ENCODE data around the gene SLC39A7. TPM values are rescaled to one million over a fixed set of nuclear protein-coding genes. Genes with fewer than 3 reads are reported as not detected.

SLC39A7 gene
- polyA plus RNA-seq, 2 of the 4 experiments (the other 2 are of a cell fraction): 59.0 to 122 TPM

GRCh38 chr6:33151050-33151449 is 49.6 kb upstream of the SLC39A7 start:
- Histone ChIP-seq H3K27ac (no peak overlapping the region), H3K9me3 (no peaks in the 10 kb centered on the region), H3K4me3 (no peak overlapping the region), H3K4me2 (no peak overlapping the region), H3K4me1 (no peaks in the 10 kb centered on the region)
- CTCF ChIA-PET: interaction anchor here (0.8 to 5.3 kb wide), 8 partner anchors 9 to 265 kb away, joined by 3 to 39 read pairs (median 8); no protein-coding TSS in a partner anchor
- ATAC-seq (no peak), FAIRE-seq (no peak), DNase-seq (ENCODE audit: low read depth in 1 of 2, low spot score in 1 of 2) (no peak)
- 16% methylated on average over 1 of the region's 1 CpG for WGBS (ENCODE audit: missing lambda C conversion rate)
- TF ChIP-seq ZFP36 (IDR thresholded peaks at IDR 0.05; ENCODE audit: borderline replicate concordance, partially characterized antibody) (no peak), POLR2AphosphoS2 (conservative IDR thresholded peaks at IDR 0.05; ENCODE audit: low read length) (no peak), HOXB5 (CRISPR knock-in tag; IDR thresholded peaks at IDR 0.05) (no peak), ESRRA (IDR thresholded peaks at IDR 0.05; ENCODE audit: borderline replicate concordance, low read length) (no peak), JUN (IDR thresholded peaks at IDR 0.05) (no peak), KDM1A (IDR thresholded peaks at IDR 0.05; ENCODE audit: low read depth) (no peak), KDM5A (IDR thresholded peaks at IDR 0.05) (no peak)
- TF ChIP-seq, protein P1, sequence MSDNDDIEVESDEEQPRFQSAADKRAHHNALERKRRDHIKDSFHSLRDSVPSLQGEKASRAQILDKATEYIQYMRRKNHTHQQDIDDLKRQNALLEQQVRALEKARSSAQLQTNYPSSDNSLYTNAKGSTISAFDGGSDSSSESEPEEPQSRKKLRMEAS (IDR thresholded peaks at IDR 0.05): no peak
- POLR2A ChIA-PET: no interaction called here

GRCh38 chr6:33154349-33154748 is 46.3 kb upstream of the SLC39A7 start:
- ATAC-seq (no peak), DNase-seq (ENCODE audit: low read depth in 1 of 2, low spot score in 1 of 2) (no peak), FAIRE-seq (no peak)
- ChIA-PET POLR2A (no interaction called here), CTCF (interaction anchor here (0.8 to 1.7 kb wide), 6 partner anchors 18 to 169 kb away, joined by 3 to 9 read pairs (median 4); no protein-coding TSS in a partner anchor)
- Histone ChIP-seq H3K4me1 (no peaks in the 10 kb centered on the region), H3K27ac (no peak overlapping the region), H3K4me3 (no peak overlapping the region), H3K4me2 (no peak overlapping the region), H3K9me3 (no peaks in the 10 kb centered on the region)
- WGBS (ENCODE audit: missing lambda C conversion rate): 44% methylated on average over 4 of the region's 4 CpGs
- no peak for TF ChIP-seq JUN (IDR thresholded peaks at IDR 0.05)
- TF ChIP-seq, protein P1 (IDR thresholded peaks at IDR 0.05): no peak
- no peak for TF ChIP-seq PHF8 (IDR thresholded peaks at IDR 0.05; ENCODE audit: borderline replicate concordance, low read depth)
- TF ChIP-seq CHD4 (IDR thresholded peaks at IDR 0.05; ENCODE audit: borderline replicate concordance): no peak
- TF ChIP-seq ZSCAN20 (CRISPR knock-in tag; IDR thresholded peaks at IDR 0.05): no peak
- no peak for TF ChIP-seq KDM1A (IDR thresholded peaks at IDR 0.05; ENCODE audit: low read depth)
- no peak for TF ChIP-seq E2F6 (IDR thresholded peaks at IDR 0.05; ENCODE audit: borderline replicate concordance, low read depth)
- no peak for TF ChIP-seq RCOR1 (IDR thresholded peaks at IDR 0.05; ENCODE audit: low read depth, low read length)

DNA sequence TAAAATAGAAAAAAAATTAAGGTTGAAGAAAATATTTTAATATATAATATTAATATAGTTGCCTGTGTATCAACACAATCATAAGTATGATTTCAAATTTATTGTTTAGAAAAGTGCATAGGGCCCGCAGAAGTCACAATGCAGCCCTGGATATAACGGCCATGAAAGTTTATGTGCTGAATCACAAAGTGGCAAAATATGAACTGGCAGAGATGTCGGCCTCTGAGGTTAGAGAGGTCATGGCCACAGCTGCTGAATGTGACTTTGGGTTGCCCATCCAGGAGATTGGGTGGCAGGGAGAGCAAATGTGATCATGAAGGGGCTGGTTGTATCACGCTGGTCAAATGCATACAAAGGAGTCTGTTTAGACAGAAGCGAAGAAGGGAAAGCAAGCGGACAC is 44.1 kb upstream of the SLC39A7 start:
- Histone ChIP-seq H3K4me2 (no peak overlapping the region), H3K9me3 (no peaks in the 10 kb centered on the region), H3K27ac (no peak overlapping the region), H3K4me1 (peaks cover 7% of the 10 kb centered on the region; the same call in 2 of the 3 replicates), H3K4me3 (no peak overlapping the region)
- POLR2A ChIA-PET: no interaction called here
- ATAC-seq (no peak), DNase-seq (ENCODE audit: low read depth in 1 of 2, low spot score in 1 of 2) (no peak), FAIRE-seq (no peak)
- 62% methylated on average over 6 of the region's 6 CpGs for WGBS (ENCODE audit: missing lambda C conversion rate)
- TF ChIP-seq ATOH8 (CRISPR knock-in tag; IDR thresholded peaks at IDR 0.05; ENCODE audit: low read depth) (no peak), FOXS1 (CRISPR knock-in tag; IDR thresholded peaks at IDR 0.05) (no peak), CHD4 (IDR thresholded peaks at IDR 0.05; ENCODE audit: borderline replicate concordance) (no peak), ESRRA (IDR thresholded peaks at IDR 0.05; ENCODE audit: borderline replicate concordance, low read length) (no peak), TP53 (CRISPR knock-in tag; IDR thresholded peaks at IDR 0.05) (no peak), NPAS2 (CRISPR knock-in tag; IDR thresholded peaks at IDR 0.05; ENCODE audit: borderline replicate concordance) (no peak), JUN (IDR thresholded peaks at IDR 0.05) (no peak), CHD2 (IDR thresholded peaks at IDR 0.05; ENCODE audit: low read length, partially characterized antibody) (no peak)
- TF ChIP-seq, protein P2, sequence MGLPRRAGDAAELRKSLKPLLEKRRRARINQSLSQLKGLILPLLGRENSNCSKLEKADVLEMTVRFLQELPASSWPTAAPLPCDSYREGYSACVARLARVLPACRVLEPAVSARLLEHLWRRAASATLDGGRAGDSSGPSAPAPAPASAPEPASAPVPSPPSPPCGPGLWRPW (IDR thresholded peaks at IDR 0.05): no peak
- CTCF ChIA-PET: interaction anchor here (1.0 to 1.5 kb wide), 3 partner anchors 16 to 172 kb away, joined by 3 read pairs; no protein-coding TSS in a partner anchor
